ENCODE measurements around the gene EXOC6B.
"Not testable (repeated sequence)": the region's sequence is repeated elsewhere in the genome, so short reads cannot be mapped to it uniquely, and the experiment has no call there.

EXOC6B gene

DNA sequence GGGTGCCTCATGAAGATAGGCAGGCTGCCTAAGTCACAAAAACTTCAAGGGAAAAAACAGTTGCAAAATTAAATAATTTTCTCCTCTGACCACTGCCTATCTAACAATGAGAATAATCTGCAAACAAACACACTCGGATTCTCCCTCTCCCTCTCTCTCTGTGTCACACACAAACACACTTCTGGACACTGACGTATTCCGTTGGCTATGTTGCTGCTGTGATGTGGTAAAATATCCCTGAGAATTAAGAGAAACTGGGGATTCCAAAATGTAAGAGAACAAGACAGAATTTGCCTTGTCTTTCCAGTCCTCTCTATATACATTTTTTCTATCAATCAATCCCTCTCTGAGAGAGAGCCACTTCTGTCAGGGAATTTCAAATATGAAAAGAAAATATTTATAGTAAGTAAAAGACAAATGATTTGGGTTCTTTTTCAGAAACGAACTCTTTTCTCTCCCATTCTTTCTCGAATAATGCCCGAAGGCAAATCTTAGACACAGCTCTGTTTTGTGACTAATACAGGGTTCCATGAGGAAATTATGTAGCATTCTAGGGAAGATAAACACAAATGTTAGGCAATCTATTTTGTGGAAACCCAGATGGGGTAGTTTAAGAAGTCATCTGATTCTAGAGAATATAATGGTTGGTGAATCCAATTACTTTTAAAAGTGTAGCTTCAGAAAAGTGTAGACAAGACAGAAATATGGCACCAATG is 367.9 kb downstream of the EXOC6B start:
- DNase-seq (no peak), ATAC-seq (replicated peaks) (no peak)
- Mint-ChIP-seq H3K4me1 (ENCODE audit: low read depth in 2 of 2) (peaks cover 0 to 7% of the 10 kb centered on the region in 2 donors), H3K27ac (no peak overlapping the region), H3K4me3 (no peak overlapping the region), H3K9me3 (no peaks in the 10 kb centered on the region), H3K27me3 (no peaks in the 10 kb centered on the region), H3K36me3 (ENCODE audit: insufficient read depth) (no peaks in the 10 kb centered on the region)

- no peak overlapping the region for H3K4me3 Mint-ChIP-seq
- H3K27me3 Mint-ChIP-seq, result no peaks in the 10 kb centered on the region
- H3K36me3 Mint-ChIP-seq (ENCODE audit: insufficient read depth), result no peaks in the 10 kb centered on the region
- H3K27ac Mint-ChIP-seq, result no peak overlapping the region
- ATAC-seq (replicated peaks) (no peak), DNase-seq (no peak)
- peaks cover 0 to 7% of the 10 kb centered on the region in 2 donors for H3K4me1 Mint-ChIP-seq (ENCODE audit: low read depth in 2 of 2)
- H3K9me3 Mint-ChIP-seq, result no peaks in the 10 kb centered on the region
Observed at GRCh38 chr2:72454189-72454588, 371.6 kb downstream of the EXOC6B start.

DNA sequence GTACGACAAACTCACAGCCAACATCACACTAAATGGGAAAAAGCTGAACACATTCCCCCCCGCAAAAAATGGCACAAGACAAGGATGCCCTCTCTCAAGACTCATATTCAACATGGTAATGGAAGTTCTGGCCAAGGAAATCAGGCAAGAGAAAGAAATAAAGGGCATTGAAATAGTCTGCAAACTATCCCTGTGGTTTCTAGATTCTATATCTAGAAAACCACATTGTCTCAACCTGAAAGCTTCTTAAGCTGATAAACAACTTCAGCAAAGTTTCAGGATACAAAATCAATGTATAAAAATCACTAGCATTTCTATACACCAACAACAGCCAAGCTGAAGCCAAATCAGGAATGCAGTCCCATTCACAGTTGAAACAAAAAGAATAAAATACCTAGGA is 383.6 kb downstream of the EXOC6B start:
- H3K4me1 Mint-ChIP-seq (ENCODE audit: low read depth in 2 of 2), result peaks cover 0 to 8% of the 10 kb centered on the region in 2 donors
- no peaks in the 10 kb centered on the region for H3K27me3 Mint-ChIP-seq
- H3K36me3 Mint-ChIP-seq (ENCODE audit: insufficient read depth), result no peaks in the 10 kb centered on the region
- DNase-seq (no peak), ATAC-seq (replicated peaks) (no peak)
- H3K9me3 Mint-ChIP-seq, result peaks cover 2 to 7% of the 10 kb centered on the region in 2 donors
- H3K27ac Mint-ChIP-seq, result no peak overlapping the region
- H3K4me3 Mint-ChIP-seq, result no peak overlapping the region

DNA sequence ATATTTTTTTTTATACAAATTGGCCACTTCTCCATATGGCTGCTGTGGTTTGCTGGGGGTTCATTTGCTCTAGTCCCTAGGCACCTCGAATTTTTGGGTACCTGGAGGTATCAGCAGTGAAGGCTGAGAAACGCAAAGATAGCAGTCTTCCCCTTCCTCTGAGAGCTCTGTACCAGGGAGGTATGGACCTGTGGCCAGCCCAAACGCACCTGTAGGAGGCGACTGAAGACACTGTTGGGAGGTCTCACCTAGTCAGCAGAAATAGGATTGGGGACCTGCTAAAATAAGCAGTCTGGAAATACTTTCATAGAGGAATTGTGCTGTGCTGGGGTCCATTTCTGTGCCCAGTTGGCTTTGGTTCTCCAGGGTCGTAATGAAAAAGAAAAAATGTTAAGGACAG is 385.9 kb downstream of the EXOC6B start:
- Mint-ChIP-seq H3K27ac (no peak overlapping the region), H3K27me3 (no peaks in the 10 kb centered on the region), H3K9me3 (peaks cover 10 to 27% of the 10 kb centered on the region in 2 donors), H3K4me3 (no peak overlapping the region), H3K36me3 (ENCODE audit: insufficient read depth) (no peaks in the 10 kb centered on the region), H3K4me1 (ENCODE audit: low read depth in 2 of 2) (peaks cover 0 to 8% of the 10 kb centered on the region in 2 donors)
- no peak for ATAC-seq (replicated peaks)
- no peak for DNase-seq

GRCh38 chr2:72438364-72438763 is 387.5 kb downstream of the EXOC6B start:
- H3K4me3 Mint-ChIP-seq, result no peak overlapping the region
- no peak overlapping the region for H3K27ac Mint-ChIP-seq
- H3K36me3 Mint-ChIP-seq (ENCODE audit: insufficient read depth), result no peaks in the 10 kb centered on the region
- H3K4me1 Mint-ChIP-seq (ENCODE audit: low read depth in 2 of 2), result peaks cover 0 to 8% of the 10 kb centered on the region in 2 donors
- ATAC-seq (replicated peaks), result no peak
- no peaks in the 10 kb centered on the region for H3K27me3 Mint-ChIP-seq
- H3K9me3 Mint-ChIP-seq, result peaks cover 10 to 31% of the 10 kb centered on the region in 2 donors
- no peak for DNase-seq

DNA sequence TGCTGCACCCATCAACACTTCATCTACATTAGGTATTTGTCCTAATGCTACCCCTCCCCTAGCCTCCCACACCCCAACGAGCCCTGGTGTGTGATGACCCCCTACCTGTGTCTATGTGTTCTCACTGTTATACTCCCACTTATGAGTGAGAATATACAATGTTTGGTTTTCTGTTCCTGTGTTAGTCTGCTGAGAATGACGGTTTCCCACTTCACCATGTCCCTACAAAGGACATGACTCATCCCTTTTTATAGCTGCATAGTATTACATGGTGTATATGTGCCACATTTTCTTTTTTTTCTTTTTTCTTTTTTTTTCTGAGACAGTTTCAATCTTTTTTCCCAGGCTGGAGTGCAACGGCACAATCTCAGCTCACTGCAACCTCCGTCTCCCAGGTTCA is 394.1 kb downstream of the EXOC6B start:
- ATAC-seq (replicated peaks), result no peak
- H3K27me3 Mint-ChIP-seq, result no peaks in the 10 kb centered on the region
- H3K27ac Mint-ChIP-seq, result no peak overlapping the region
- no peak for DNase-seq
- H3K9me3 Mint-ChIP-seq, result peaks cover 12 to 30% of the 10 kb centered on the region in 2 donors
- H3K4me1 Mint-ChIP-seq (ENCODE audit: low read depth in 2 of 2), result peaks cover 0 to 2% of the 10 kb centered on the region in 2 donors
- H3K4me3 Mint-ChIP-seq, result no peak overlapping the region
- no peaks in the 10 kb centered on the region for H3K36me3 Mint-ChIP-seq (ENCODE audit: insufficient read depth)

GRCh38 chr2:72427022-72427861 is 398.6 kb downstream of the EXOC6B start:
- H3K27me3 Mint-ChIP-seq, result no peaks in the 10 kb centered on the region
- no peak overlapping the region for H3K4me3 Mint-ChIP-seq
- no peak overlapping the region for H3K27ac Mint-ChIP-seq
- ATAC-seq (replicated peaks), result no peak
- peaks cover 2 to 7% of the 10 kb centered on the region in 2 donors for H3K9me3 Mint-ChIP-seq
- peaks cover 0 to 2% of the 10 kb centered on the region in 2 donors for H3K4me1 Mint-ChIP-seq (ENCODE audit: low read depth in 2 of 2)
- no peak for DNase-seq
- H3K36me3 Mint-ChIP-seq (ENCODE audit: insufficient read depth), result no peaks in the 10 kb centered on the region

DNA sequence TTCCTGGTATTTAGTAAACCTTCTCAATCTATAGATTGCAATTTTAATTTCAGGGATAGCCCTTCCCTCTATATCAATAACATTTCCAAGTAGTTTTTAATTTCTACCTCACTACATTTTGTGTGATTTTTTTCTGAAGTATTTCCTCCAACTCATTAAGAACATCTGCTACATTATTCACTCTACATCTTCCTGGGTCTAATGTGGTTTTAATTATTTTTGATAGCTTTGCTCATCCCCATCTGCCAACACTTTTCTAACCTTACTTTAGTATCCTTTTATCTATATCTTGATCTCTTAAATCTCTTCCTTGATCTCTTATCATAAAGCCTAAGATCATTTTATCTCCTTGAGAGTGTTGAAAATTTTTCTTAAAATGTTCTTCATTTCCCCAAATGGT is 399.8 kb downstream of the EXOC6B start:
- Mint-ChIP-seq H3K36me3 (ENCODE audit: insufficient read depth) (no peaks in the 10 kb centered on the region), H3K27me3 (no peaks in the 10 kb centered on the region), H3K9me3 (peaks cover 2 to 7% of the 10 kb centered on the region in 2 donors), H3K4me1 (ENCODE audit: low read depth in 2 of 2) (peaks cover 0 to 2% of the 10 kb centered on the region in 2 donors), H3K4me3 (no peak overlapping the region), H3K27ac (no peak overlapping the region)
- DNase-seq (no peak), ATAC-seq (replicated peaks) (no peak)

- Mint-ChIP-seq H3K27ac (no peak overlapping the region), H3K9me3 (peaks cover 6 to 7% of the 10 kb centered on the region in 2 donors), H3K4me3 (no peak overlapping the region), H3K36me3 (ENCODE audit: insufficient read depth) (no peaks in the 10 kb centered on the region), H3K27me3 (no peaks in the 10 kb centered on the region), H3K4me1 (ENCODE audit: low read depth in 2 of 2) (peaks cover 0 to 2% of the 10 kb centered on the region in 2 donors)
- DNase-seq, result no peak
- ATAC-seq (replicated peaks), result no peak
Observed at GRCh38 chr2:72423756-72424155, 402.1 kb downstream of the EXOC6B start.

- H3K4me1 Mint-ChIP-seq (ENCODE audit: low read depth in 2 of 2); H3K9me3 Mint-ChIP-seq; H3K36me3 Mint-ChIP-seq (ENCODE audit: insufficient read depth); ATAC-seq (replicated peaks); DNase-seq; H3K27me3 Mint-ChIP-seq; H3K27ac Mint-ChIP-seq; H3K4me3 Mint-ChIP-seq: not testable (repeated sequence)
Observed at GRCh38 chr2:72421771-72422379, 404.0 kb downstream of the EXOC6B start.

GRCh38 chr2:72415781-72416475 is 409.9 kb downstream of the EXOC6B start:
- H3K27me3 Mint-ChIP-seq, result no peaks in the 10 kb centered on the region
- DNase-seq, result no peak
- peaks cover 7 to 9% of the 10 kb centered on the region in 2 donors for H3K9me3 Mint-ChIP-seq
- no peak for ATAC-seq (replicated peaks)
- H3K4me1 Mint-ChIP-seq (ENCODE audit: low read depth in 2 of 2), result no peaks in the 10 kb centered on the region
- H3K36me3 Mint-ChIP-seq (ENCODE audit: insufficient read depth), result no peaks in the 10 kb centered on the region
- H3K27ac Mint-ChIP-seq, result no peak overlapping the region
- H3K4me3 Mint-ChIP-seq, result no peak overlapping the region

- no peaks in the 10 kb centered on the region for H3K4me1 Mint-ChIP-seq (ENCODE audit: low read depth in 2 of 2)
- no peaks in the 10 kb centered on the region for H3K27me3 Mint-ChIP-seq
- H3K4me3 Mint-ChIP-seq, result no peak overlapping the region
- DNase-seq (no peak), ATAC-seq (replicated peaks) (no peak)
- no peaks in the 10 kb centered on the region for H3K36me3 Mint-ChIP-seq (ENCODE audit: insufficient read depth)
- H3K27ac Mint-ChIP-seq, result no peak overlapping the region
- H3K9me3 Mint-ChIP-seq, result peaks cover 7% of the 10 kb centered on the region in 2 donors
Observed at GRCh38 chr2:72415241-72415661, 410.6 kb downstream of the EXOC6B start.

DNA sequence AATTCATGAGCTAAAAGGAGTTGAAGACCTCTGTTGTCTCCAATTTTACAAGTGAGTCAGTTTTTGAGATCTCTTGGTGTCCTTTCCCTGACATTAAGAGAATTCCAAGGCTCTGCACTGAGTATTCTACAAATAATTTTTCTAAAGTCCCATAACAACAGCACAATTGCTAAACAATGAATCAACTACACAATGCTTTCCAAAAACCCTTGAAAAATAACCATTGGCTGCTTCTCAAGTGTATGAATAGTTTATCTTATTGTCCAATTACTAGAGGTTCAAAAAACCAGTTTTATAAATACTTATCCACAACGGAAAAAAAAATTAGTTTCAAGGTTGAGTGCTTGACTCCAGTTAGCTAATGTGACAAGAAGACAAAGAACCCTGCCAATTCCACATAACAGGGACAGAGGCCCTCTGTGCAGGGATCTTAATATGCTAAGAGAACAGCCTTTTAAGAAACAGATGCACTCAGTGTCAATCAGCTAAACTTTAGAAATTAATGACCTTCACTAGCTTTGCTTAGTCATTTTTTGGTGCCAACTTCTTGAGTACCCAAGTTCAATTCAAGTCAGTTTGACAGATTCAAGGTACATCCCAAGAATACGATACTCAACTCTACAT is 411.6 kb downstream of the EXOC6B start:
- no peaks in the 10 kb centered on the region for H3K27me3 Mint-ChIP-seq
- no peak for DNase-seq
- ATAC-seq (replicated peaks), result no peak
- H3K36me3 Mint-ChIP-seq (ENCODE audit: insufficient read depth), result no peaks in the 10 kb centered on the region
- H3K9me3 Mint-ChIP-seq, result peaks cover 4 to 7% of the 10 kb centered on the region in 2 donors
- no peaks in the 10 kb centered on the region for H3K4me1 Mint-ChIP-seq (ENCODE audit: low read depth in 2 of 2)
- H3K4me3 Mint-ChIP-seq, result no peak overlapping the region
- no peak overlapping the region for H3K27ac Mint-ChIP-seq

All from effector memory CD8-positive, alpha-beta T cell (primary cell).